Ectodermal cell (in vitro differentiated cells): ENCODE results near the gene ZNF296.
A peak's percentile ranks its signal among the peaks of the same experiment; 100 is the strongest.

Experiments
- H3K27ac ChIP-seq: 2 replicates; pipeline ENCODE4 v1.7.0; 2013; ENCODE audit warnings: mild to moderate bottlenecking, low read depth, low read length; ENCODE audit not compliant: insufficient read depth, poor library complexity, severe bottlenecking
- H3K27me3 ChIP-seq: 2 replicates; pipeline ENCODE4 v1.7.0; 2013; ENCODE audit warnings: mild to moderate bottlenecking, low read length; ENCODE audit not compliant: insufficient read depth, control insufficient read depth, poor library complexity, severe bottlenecking
- H3K36me3 ChIP-seq: one replicate; pipeline ENCODE4 v1.7.0; 2013; ENCODE audit warnings: low read length; ENCODE audit not compliant: control insufficient read depth, insufficient read depth
- H3K4me1 ChIP-seq: one replicate; pipeline ENCODE4 v1.7.0; 2013; ENCODE audit warnings: low read length; ENCODE audit not compliant: control insufficient read depth, insufficient read depth
- H3K4me3 ChIP-seq: 2 replicates; pipeline ENCODE4 v1.7.0; 2013; ENCODE audit warnings: low read depth, low read length, control low read depth; ENCODE audit not compliant: insufficient read depth
- H3K9me3 ChIP-seq: 2 replicates; pipeline ENCODE4 v1.7.0; 2013; ENCODE audit warnings: mild to moderate bottlenecking, low read length, moderate library complexity; ENCODE audit not compliant: control insufficient read depth
- WGBS, 2 experiments: methylation state at CpG; one replicate each; pipeline ENCODE4 v1.1.7; 2013; ENCODE audit warnings: missing lambda C conversion rate in 2 of 2; 5-methylcytosine and 5-hydroxymethylcytosine counted together

Gene ZNF296

DNA sequence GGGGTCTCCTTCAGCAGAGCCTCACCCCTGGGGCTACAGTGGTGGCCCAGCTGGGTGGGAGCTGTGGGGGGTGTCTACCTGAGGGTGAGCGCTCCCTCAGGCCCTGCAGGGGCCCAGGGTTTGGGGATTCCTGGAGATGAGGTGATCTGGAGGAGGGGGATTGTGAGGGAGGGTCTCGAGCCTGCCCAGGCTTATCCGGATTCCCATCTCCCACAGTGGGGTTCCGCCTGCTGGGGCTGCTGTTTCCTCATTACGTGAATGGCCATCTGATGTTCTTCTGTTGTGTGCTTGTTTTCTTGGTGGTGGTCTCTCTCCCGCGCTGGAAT, 21.1 kb upstream of the ZNF296 start:
- Histone ChIP-seq H3K36me3 (no peaks in the 10 kb centered on the region), H3K9me3 (no peaks in the 10 kb centered on the region), H3K27ac (no peak overlapping the region), H3K4me1 (peaks cover 45% of the 10 kb centered on the region), H3K4me3 (no peak overlapping the region), H3K27me3 (no peaks in the 10 kb centered on the region)
- 80 to 82% methylated on average over 7 of the region's 7 CpGs for WGBS, 2 experiments

DNA sequence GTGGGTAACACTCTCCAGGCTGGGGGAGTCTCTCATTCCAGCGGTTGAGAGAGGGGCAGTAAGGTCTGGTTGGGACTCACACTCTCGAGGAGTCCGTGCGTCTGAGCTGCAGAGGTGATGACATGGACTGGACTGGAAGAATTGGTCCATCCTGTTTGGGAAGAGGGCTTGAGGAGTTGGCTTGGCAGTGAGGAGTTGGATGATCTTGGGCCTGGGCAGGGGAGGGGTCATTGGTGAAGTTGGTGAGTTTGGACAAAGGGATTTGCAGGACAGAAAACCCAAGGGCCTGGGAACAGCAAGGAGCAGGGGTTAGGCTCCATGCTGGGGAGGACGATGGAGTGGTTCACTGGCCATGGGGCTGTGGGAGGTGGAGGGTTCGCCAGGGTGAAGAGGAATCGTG, 20.4 kb upstream of the ZNF296 start:
- peaks cover 42% of the 10 kb centered on the region for H3K4me1 ChIP-seq
- no peaks in the 10 kb centered on the region for H3K36me3 ChIP-seq
- no peaks in the 10 kb centered on the region for H3K27me3 ChIP-seq
- WGBS, 2 experiments: 90 to 93% methylated on average over 7 of the region's 7 CpGs
- H3K27ac ChIP-seq: no peak overlapping the region
- H3K9me3 ChIP-seq: no peaks in the 10 kb centered on the region
- H3K4me3 ChIP-seq: no peak overlapping the region

DNA sequence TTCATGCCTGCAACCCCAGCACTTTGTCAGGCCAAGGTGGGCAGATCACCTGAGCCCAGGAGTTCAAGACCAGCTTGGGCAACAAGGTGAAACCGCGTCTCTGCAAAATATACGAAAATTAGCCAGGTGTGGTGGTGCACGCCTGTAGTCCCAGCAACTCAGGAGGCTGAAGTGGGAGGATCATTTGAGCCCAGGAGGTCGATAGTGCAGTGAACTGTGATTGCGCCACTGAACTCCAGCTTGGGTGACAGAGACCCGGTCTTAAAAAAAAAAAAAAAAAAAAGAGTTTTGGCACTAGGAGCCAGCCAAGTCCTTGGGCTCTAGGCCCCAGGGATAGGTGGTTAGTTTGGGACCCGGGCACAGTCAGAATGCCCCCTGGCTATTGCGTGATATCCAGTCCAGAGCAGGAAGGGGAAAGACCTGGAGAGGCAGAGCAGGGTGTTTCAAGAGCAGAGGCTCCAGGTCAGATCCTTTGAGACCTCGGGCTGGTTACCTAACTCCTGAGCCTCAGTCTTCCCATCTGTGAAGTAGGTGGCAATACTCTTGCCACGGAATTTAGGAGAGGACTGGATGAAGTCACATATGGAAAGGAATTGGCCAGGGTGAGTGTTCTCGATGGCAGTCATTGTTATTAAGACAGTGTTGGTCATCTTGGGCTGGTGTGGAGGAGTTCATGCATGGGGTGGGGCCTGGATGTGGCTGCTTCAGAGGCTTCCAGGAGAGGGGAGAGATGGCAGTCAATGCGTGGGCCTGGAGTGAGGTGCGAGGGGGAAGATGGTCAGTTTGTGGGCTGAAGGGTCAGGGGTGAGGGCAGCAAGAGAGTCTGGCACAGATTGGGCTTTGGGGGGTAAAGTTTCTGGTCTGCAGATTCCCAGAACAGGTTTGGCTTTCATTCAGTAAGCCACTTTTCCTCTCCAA, 19.5 kb upstream of the ZNF296 start:
- no peak overlapping the region for H3K27ac ChIP-seq
- WGBS, 2 experiments: 93 to 94% methylated on average over 14 of the region's 14 CpGs
- no peaks in the 10 kb centered on the region for H3K9me3 ChIP-seq
- H3K27me3 ChIP-seq: no peaks in the 10 kb centered on the region
- H3K4me3 ChIP-seq: no peak overlapping the region
- H3K4me1 ChIP-seq: peaks cover 45% of the 10 kb centered on the region
- no peaks in the 10 kb centered on the region for H3K36me3 ChIP-seq

DNA sequence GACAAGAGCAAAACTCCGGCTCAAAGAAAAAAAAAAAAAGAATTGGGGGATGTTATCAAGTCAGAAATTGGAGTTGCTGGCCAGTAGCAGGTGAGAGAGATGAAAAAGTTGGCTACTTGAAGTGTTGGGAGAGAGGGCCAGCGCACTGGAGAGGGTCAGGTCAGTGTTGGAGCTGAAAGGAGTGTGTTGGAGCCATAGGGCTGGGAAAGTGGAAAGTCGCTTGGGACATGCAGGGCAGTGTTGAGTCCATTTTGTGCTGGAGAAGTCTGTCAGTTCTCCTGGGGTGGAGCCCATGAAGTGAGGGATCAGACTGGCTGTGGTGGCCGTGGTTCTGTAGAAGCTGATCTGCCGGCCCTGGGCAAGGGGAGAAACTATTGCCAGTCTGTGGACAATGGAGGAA, 18.4 kb upstream of the ZNF296 start:
- Histone ChIP-seq H3K9me3 (no peaks in the 10 kb centered on the region), H3K27me3 (no peaks in the 10 kb centered on the region), H3K4me1 (peaks cover 39% of the 10 kb centered on the region), H3K4me3 (no peak overlapping the region), H3K36me3 (peaks cover 4% of the 10 kb centered on the region), H3K27ac (no peak overlapping the region)
- 95 to 97% methylated on average over 5 of the region's 5 CpGs for WGBS, 2 experiments

DNA sequence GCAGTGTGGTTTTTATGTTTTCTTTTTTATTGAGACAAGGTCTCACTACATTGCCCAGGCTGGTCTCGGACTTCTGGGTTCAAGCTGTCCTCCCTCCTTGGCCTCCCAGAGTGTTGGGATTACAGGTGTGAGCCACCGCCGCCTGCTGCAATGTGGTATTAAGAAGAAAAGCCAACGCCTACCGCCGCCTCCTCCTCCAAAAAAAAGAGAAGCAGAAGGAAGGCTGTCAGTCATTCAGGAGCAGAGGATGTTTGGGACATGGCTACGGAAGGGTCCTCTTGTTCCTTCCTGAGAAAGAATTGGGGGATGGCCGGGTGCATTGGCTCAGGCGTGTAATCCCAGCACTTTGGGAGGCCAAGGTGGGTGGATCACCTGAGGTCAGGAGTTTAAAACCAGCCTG, 17.9 kb upstream of the ZNF296 start:
- WGBS, 2 experiments: 86 to 88% methylated on average over 9 of the region's 9 CpGs
- Histone ChIP-seq H3K4me3 (peak overlapping the region; percentile 99), H3K4me1 (peaks cover 33% of the 10 kb centered on the region), H3K36me3 (peaks cover 4% of the 10 kb centered on the region), H3K27me3 (no peaks in the 10 kb centered on the region), H3K27ac (no peak overlapping the region), H3K9me3 (no peaks in the 10 kb centered on the region)

DNA sequence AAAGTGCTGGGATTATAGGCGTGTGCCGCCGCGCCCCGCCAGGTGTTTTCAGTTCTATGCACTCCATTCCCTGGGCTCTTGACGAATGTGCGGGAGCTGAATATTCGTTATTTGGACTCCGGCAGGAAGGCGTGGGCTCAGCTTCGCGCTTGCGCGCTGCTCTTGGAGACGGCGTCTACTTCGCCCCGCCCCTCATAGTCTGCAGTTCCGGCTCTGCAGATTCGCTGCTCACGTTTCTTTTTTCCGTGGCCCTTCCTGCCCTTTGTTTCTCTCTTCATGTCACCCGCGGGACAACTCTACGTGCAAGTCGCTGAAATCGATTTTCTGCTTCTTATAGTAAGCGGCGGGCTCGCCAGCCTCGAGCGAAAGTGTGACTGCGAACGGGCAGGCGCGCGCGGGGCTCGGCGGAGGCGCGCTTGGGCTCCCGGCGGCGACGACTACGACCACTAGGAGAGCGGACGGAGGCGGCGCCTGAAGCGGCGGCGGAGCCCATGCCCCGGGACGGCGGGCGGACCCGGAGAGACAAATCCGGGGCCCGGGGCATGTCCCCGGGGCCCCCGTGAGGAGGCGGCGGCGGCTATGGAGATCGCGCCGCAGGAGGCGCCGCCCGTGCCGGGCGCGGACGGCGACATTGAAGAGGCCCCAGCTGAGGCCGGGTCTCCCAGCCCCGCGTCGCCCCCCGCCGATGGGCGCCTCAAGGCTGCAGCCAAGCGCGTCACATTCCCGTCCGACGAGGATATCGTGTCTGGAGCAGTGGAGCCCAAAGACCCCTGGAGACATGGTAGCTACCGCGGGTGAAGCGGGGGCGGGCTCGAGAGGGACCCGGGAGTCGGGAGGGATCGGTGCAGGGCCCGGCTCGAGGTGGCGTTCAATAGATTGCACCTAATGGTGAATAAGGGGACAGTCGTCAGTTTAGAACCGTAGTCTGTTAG, 16.7 kb upstream of the ZNF296 start, which contains the start of gene PPP1R37:
Gene PPP1R37 (plus strand): TSS at position 433 of the 932 bp plus-strand sequence. CDS start 147 bp downstream, at position 580.
- Histone ChIP-seq H3K36me3 (peaks cover 7% of the 10 kb centered on the region), H3K9me3 (no peaks in the 10 kb centered on the region), H3K27ac (peak within 1 kb of the TSS; percentile 97), H3K27me3 (no peaks in the 10 kb centered on the region), H3K4me3 (peak within 1 kb of the TSS; percentile 99), H3K4me1 (peaks cover 22% of the 10 kb centered on the region)
- 0% methylated on average over 103 of the region's 103 CpGs for WGBS, 2 experiments

DNA sequence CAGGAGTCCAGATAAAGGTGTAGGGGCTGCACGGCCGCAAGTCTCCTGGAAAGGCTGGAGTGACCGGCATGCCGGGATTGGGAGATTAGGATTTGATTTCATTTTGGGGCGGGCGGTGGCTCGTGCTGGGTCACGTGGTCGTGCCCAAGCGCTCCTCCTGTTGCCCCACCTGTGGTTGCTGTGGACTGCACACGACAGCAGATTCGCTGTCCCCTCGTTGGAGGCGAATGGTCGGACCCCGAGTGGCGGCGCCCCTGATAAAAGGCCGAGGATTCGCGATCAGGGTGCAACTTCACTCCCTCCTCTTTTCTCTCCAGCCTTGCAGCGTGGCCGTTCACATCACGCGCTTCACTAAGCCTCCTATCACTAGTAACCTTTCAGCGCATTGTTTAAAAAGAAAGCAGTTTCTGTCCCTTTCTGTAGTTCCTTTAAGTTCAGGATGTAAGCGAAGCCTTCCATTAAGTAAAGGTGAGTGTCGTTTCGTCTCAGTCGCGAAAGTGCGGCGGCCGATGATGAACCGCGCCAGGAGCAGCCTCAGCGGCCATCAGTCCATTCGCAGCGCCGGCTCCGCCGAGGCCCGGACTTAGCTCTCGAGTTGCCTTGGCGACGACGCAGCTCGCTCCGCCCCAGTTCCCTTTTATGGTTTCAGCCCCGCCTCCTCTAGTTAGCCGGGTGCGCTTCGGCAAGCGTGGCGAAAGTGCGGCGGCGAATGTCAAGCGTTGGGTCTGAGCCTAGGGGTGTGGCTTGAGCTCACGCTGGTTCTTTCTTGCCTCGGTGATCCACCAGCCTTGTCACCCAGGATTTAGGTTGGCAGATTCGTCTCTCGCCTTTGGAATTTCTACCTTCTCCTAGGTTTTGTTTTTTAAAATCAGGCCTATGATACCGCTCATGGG, 15.0 kb upstream of the ZNF296 start:
- H3K27ac ChIP-seq: peak overlapping the region; percentile 80
- H3K36me3 ChIP-seq: peaks cover 7% of the 10 kb centered on the region
- peaks cover 17% of the 10 kb centered on the region for H3K4me1 ChIP-seq
- peak overlapping the region; percentile 99 for H3K4me3 ChIP-seq
- H3K27me3 ChIP-seq: no peaks in the 10 kb centered on the region
- H3K9me3 ChIP-seq: no peaks in the 10 kb centered on the region
- 42% methylated on average over 63 to 64 of the region's 64 CpGs for WGBS, 2 experiments

DNA sequence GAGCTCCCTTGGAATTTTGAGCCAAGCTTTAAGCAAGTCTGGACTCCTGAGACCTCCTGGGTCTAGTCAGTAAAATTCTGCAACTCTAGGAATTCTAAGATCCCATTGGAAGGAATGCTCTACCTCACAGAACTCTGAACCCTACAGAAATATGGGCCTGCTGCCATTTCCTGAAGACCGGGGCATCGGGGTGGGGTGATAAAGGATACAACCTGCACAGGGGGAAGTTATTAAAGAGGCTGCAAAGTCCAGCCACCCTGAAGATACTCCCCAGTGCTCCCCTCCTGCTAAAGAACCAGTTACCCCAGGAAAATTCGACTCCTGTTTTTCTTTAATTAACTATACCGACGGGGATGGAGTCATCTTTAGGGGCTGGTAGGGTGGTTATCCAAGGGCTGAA, 14.3 kb upstream of the ZNF296 start:
- Histone ChIP-seq H3K9me3 (no peaks in the 10 kb centered on the region), H3K27ac (no peak overlapping the region), H3K4me1 (peaks cover 17% of the 10 kb centered on the region), H3K36me3 (peaks cover 7% of the 10 kb centered on the region), H3K27me3 (no peaks in the 10 kb centered on the region), H3K4me3 (peak overlapping the region; percentile 23)
- 95 to 99% methylated on average over 5 of the region's 5 CpGs for WGBS, 2 experiments

DNA sequence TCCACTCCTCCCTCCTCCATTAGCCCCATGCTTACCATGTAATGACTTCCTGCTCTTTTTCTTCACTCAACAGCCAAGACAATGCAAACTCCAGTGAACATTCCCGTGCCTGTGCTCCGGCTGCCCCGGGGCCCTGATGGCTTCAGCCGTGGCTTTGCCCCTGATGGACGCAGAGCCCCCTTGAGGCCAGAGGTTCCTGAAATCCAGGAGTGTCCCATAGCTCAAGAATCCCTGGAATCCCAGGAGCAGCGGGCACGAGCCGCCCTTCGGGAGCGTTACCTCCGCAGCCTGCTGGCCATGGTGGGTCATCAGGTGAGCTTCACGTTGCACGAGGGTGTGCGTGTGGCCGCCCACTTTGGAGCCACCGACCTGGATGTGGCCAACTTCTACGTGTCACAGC, 13.8 kb upstream of the ZNF296 start:
- peaks cover 7% of the 10 kb centered on the region for H3K36me3 ChIP-seq
- H3K4me1 ChIP-seq: peaks cover 17% of the 10 kb centered on the region

More for the DNA sequence above, 13.8 kb upstream of the ZNF296 start:
- 94% methylated on average over 17 of the region's 17 CpGs for WGBS, 2 experiments
- Histone ChIP-seq H3K9me3 (no peaks in the 10 kb centered on the region), H3K27ac (no peak overlapping the region), H3K4me3 (no peak overlapping the region), H3K27me3 (no peaks in the 10 kb centered on the region)
